ENCODE measurements around the gene PXDN.
"Not testable (repeated sequence)": the region's sequence is repeated elsewhere in the genome, so short reads cannot be mapped to it uniquely, and the experiment has no call there.

PXDN gene

DNA sequence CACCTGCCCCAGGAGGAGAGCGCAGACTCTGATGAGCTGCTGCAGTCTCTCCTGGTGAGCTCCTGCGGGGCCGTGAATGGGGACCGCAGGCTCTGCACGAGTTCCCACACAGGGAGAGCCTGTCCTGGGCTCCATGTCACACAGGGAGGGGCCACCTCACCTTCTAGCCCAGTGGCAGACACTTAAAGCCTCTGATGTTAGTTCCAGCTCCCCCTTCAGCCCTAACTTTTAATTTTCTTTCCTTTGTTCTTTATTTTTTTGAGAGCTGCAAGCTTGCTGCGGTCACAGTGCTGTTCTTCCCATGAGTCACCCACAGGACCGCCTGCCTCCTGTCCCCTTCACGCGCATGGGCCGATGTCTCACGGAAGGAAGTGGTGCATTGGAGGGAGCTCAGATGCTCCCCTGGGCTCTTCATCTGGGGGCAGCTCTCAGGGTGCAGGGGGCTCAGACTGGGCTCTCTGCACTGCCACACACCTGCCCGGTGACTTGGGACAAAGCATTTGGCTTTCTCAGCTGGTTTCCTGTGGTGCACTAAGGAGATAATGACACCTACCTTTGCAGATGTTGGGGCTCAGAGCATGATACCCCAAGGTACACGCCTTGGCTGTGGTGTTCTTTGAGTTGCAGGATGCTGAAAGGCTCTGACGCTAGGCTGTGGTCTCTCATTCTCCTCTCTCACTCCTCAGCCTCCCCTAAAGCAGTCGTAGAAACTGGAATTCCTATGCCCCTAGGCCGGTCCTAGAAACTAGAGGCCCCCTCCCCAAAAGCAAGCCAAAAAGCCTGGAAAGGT is 37.2 kb upstream of the PXDN start:
- DNase-seq (ENCODE audit: low spot score in 2 of 2), result no peak
- Mint-ChIP-seq H3K4me3 (no peak overlapping the region), H3K4me1 (no peaks in the 10 kb centered on the region), H3K27me3 (peaks cover 2% of the 10 kb centered on the region), H3K27ac (no peak overlapping the region), H3K9me3 (no peaks in the 10 kb centered on the region), H3K36me3 (no peaks in the 10 kb centered on the region)
- ATAC-seq (ENCODE audit: low read depth), result no peak

DNA sequence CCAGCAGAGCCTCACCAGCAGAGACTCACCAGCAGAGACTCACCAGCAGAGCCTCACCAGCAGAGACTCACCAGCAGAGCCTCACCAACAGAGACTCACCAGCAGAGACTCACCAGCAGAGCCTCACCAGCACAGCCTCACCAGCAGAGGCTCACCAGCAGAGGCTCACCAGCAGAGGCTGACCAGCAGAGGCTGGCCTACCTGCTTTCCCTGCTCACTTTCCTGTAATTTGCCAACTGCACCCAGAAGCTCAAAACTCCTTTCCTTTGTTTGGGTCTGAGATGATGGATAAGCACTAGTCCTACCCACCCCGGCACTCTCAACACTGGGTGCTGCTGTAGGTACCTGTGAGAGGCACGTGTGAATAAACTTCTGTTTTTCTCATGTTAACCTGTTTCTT is 36.4 kb upstream of the PXDN start:
- no peaks in the 10 kb centered on the region for H3K9me3 Mint-ChIP-seq
- ATAC-seq (ENCODE audit: low read depth), result no peak

DNA sequence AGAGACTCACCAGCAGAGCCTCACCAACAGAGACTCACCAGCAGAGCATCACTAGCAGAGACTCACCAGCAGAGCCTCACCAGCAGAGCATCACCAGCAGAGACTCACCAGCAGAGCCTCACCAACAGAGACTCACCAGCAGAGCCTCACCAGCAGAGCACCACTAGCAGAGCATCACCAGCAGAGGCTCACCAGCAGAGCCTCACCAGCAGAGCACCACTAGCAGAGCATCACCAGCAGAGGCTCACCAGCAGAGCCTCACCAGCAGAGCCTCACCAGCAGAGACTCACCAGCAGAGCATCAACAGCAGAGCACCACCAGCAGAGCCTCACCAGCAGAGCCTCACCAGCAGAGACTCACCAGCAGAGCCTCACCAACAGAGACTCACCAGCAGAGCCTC is 35.7 kb upstream of the PXDN start:
- not testable (repeated sequence) for H3K27me3 Mint-ChIP-seq; H3K4me3 Mint-ChIP-seq; H3K27ac Mint-ChIP-seq; H3K36me3 Mint-ChIP-seq; ATAC-seq (ENCODE audit: low read depth); DNase-seq (ENCODE audit: low spot score in 2 of 2); H3K4me1 Mint-ChIP-seq; H3K9me3 Mint-ChIP-seq

More for the DNA sequence above, 36.4 kb upstream of the PXDN start:
- Mint-ChIP-seq H3K27me3 (peaks cover 2% of the 10 kb centered on the region), H3K4me1 (no peaks in the 10 kb centered on the region), H3K4me3 (no peak overlapping the region), H3K27ac (no peak overlapping the region), H3K36me3 (no peaks in the 10 kb centered on the region)
- no peak for DNase-seq (ENCODE audit: low spot score in 2 of 2)

DNA sequence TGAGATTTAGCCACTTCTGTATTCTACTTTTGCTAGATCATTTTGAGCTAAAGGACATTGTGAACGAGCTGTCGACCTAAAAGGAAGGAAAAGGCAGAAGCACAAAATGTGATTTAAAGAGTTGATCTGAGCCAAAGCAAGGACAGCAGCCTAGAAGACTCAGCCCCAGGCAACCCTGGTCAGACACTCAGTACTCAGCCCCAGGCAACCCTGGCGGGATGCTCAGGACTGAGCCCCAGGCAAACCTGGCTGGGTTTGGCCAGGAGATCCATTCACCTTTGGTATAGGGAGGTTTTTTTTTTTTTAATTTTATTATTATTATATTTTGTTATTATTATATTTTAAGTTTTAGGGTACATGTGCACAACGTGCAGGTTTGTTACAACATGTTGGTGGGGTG is 34.3 kb upstream of the PXDN start:
- H3K36me3 Mint-ChIP-seq, result no peaks in the 10 kb centered on the region
- H3K27ac Mint-ChIP-seq, result no peak overlapping the region
- H3K27me3 Mint-ChIP-seq, result peaks cover 2% of the 10 kb centered on the region
- DNase-seq (ENCODE audit: low spot score in 2 of 2) (no peak), ATAC-seq (ENCODE audit: low read depth) (no peak)
- no peaks in the 10 kb centered on the region for H3K9me3 Mint-ChIP-seq
- no peaks in the 10 kb centered on the region for H3K4me1 Mint-ChIP-seq
- no peak overlapping the region for H3K4me3 Mint-ChIP-seq

DNA sequence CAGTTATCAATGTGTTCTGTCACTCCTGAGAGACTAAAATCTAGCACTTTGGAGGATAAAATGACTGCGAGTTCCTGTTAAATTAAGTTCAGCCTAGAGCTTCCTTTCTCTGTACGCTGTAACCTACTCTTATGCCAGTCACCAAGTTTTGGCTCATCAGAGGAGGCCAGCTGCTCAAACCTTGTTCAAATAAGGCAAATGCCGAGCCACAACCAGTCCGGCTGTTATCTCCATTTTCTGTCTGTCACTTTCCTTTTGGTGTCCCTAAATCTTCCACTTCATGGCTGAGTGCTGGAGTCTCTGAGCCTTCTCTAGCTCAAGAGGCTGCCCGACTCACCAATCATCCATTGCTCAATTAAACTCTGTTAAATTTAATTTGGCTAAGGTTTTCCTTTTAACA is 33.5 kb upstream of the PXDN start:
- Mint-ChIP-seq H3K4me1 (no peaks in the 10 kb centered on the region), H3K4me3 (no peak overlapping the region), H3K27me3 (peaks cover 2% of the 10 kb centered on the region), H3K9me3 (no peaks in the 10 kb centered on the region), H3K27ac (no peak overlapping the region), H3K36me3 (no peaks in the 10 kb centered on the region)
- ATAC-seq (ENCODE audit: low read depth) (no peak), DNase-seq (ENCODE audit: low spot score in 2 of 2) (no peak)

DNA sequence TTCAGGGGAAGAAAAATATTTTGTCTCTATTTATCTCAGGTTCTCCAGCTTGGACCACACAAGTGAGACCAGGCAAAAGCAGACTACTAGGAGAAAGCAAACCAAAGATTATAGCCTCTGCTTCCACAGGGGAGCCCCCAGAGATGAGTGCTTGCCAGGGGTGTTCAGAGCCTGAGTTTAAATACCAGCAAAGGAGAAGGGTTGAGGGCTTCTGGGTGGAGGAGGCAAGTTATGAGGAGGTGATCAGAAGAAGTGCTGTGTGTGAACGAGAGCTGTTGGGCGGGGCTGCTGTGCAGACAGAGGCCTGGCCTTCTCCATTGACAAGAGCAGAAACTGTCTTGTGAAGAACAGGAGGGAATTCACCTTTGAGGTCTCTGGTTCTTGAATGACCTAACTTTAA is 32.8 kb upstream of the PXDN start:
- ATAC-seq (ENCODE audit: low read depth) (no peak), DNase-seq (ENCODE audit: low spot score in 2 of 2) (no peak)
- H3K27me3 Mint-ChIP-seq, result peaks cover 2% of the 10 kb centered on the region
- H3K36me3 Mint-ChIP-seq, result no peaks in the 10 kb centered on the region
- H3K9me3 Mint-ChIP-seq, result no peaks in the 10 kb centered on the region
- no peaks in the 10 kb centered on the region for H3K4me1 Mint-ChIP-seq
- no peak overlapping the region for H3K4me3 Mint-ChIP-seq
- no peak overlapping the region for H3K27ac Mint-ChIP-seq

DNA sequence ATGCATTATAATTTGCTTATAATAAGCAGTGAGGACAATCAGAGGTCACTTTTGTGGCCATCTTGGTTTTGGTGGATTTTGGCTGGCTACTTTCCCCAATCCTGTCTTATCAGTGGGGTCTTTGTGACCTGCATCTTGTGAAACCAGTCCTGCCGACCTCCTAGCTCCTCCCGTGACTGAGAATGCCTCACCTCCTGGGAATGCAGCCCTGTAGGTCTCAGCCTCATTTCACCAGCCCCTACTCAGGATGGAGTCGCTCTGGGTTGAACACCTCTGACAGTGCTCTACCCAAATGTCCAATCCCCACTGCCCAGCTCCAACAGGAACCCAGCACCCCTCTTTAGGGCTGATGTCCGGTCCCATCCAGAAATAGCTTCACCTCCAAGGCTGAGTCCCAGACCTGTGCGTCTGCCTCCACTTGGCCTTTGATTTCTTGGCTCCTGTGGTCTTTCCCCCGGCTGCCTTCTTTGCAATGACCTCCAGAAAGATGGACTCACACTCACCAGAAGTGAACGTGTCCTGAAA is 31.3 kb upstream of the PXDN start:
- Mint-ChIP-seq H3K4me3 (no peak overlapping the region), H3K36me3 (no peaks in the 10 kb centered on the region), H3K27me3 (no peaks in the 10 kb centered on the region), H3K9me3 (no peaks in the 10 kb centered on the region), H3K4me1 (no peaks in the 10 kb centered on the region), H3K27ac (no peak overlapping the region)
- DNase-seq (ENCODE audit: low spot score in 2 of 2) (no peak), ATAC-seq (ENCODE audit: low read depth) (no peak)

DNA sequence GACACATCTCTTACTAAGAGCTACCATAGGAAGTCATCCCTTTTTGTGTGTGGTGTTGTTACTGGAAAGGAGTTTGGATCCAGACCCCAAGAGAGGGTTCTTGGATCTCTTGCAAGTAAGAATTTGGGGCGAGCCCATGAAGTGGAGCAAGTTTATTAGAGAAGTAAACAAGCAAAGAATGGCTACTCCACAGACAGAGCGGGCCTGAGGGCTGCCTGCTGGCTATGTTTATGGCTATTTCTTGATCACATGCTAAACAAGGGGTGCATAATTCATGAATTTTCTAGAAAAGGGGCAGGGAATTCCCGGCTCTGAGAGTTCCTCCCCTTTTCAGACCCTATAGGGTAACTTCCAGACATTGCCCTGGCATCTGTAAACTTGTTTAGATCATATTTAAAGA is 30.6 kb upstream of the PXDN start:
- Mint-ChIP-seq H3K4me1 (no peaks in the 10 kb centered on the region), H3K4me3 (no peak overlapping the region), H3K9me3 (no peaks in the 10 kb centered on the region), H3K27me3 (no peaks in the 10 kb centered on the region), H3K27ac (no peak overlapping the region), H3K36me3 (no peaks in the 10 kb centered on the region)
- ATAC-seq (ENCODE audit: low read depth) (no peak), DNase-seq (ENCODE audit: low spot score in 2 of 2) (no peak)

DNA sequence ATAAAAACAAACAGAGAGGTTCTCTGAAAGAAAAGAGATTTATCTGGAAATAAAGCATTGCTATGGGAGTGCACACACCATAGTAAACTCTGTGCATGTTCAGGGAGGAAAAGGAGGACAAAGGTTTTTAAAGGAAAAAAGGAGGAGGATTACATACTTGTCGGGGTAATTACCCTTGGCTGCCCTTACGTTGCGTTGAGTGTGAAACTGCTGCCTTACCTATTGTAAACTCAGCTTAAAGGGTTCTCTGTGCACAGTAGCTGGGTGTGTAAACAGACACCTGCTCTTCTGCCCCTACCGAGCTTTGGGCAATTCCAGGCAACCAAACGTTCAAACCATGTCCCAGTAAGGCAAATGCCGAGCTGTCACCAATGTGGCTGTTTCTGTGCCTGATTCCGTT is 29.6 kb upstream of the PXDN start:
- no peak overlapping the region for H3K27ac Mint-ChIP-seq
- no peaks in the 10 kb centered on the region for H3K27me3 Mint-ChIP-seq
- no peaks in the 10 kb centered on the region for H3K4me1 Mint-ChIP-seq
- ATAC-seq (ENCODE audit: low read depth), result no peak
- DNase-seq (ENCODE audit: low spot score in 2 of 2), result no peak
- H3K36me3 Mint-ChIP-seq, result no peaks in the 10 kb centered on the region
- H3K4me3 Mint-ChIP-seq, result no peak overlapping the region
- H3K9me3 Mint-ChIP-seq, result no peaks in the 10 kb centered on the region

DNA sequence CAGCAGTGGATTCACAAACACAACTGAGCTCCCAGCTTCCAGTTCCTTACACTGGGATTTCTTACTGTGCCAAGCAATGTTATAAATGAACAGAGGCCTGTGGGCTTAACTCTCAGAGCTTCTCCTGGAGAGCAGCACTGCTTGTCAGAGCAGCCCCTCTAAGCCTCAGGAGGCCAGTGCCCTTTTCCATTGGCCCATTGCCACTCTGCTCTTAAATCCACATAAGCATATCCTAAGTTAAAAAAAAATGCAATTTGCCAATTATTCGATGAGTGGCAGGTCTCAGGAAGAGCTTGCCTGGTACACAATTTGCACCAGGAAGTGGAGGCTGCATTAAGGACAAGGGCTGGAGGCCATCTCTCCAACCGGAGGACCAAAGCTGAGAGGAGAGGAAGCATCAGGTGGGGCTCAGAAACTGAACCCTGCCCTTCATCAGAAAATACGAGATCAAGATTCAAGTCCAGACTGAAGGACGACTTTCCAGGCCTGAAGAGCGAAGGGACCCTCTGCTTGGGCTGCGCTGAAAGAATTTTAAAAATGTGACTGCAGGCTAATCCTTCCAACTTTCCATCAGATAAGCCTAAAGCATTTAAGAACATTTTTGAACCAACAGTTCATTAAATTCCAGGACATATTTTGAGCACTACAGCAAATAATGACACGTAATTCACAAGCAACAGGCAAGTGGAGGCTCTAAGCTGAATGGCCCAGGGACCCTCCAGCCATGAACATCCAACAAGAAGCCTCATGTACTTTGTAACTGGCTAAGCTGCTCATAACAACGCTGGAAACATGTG is 28.4 kb upstream of the PXDN start:
- ATAC-seq (ENCODE audit: low read depth) (no peak), DNase-seq (ENCODE audit: low spot score in 2 of 2) (no peak)
- Mint-ChIP-seq H3K27ac (no peak overlapping the region), H3K4me1 (no peaks in the 10 kb centered on the region), H3K4me3 (no peak overlapping the region), H3K27me3 (peaks cover under 1% of the 10 kb centered on the region), H3K9me3 (no peaks in the 10 kb centered on the region), H3K36me3 (no peaks in the 10 kb centered on the region)

DNA sequence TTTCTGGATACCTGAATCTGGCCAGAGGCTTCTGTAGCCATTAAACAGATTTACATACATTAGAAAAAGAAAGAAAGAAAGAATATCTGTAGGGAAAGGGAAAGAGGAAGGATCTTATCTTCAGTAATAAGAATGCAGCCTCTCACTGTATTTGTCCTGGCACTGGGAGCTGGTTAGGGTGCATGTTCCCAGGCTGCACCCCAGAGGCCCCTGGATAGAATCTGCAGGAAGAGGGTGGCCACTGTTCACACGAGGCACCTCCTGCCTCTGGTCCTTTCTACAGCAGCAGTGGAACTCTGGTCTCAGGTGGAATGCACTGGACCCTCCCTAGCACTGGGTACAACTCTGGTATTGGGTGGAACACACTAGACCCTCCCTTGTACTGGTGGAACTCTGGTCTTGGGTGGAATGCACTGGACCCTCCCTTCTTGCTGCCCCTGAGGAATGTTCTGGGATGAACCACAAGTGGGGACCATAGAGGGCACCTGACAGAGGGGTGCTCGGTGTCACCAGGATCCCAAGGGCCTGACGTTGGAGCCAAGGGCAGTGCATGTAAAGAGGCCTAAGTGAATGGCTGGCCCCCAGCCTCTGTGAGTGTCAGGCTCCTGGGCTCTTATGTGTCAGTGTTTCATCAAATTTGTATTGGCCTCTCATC is 27.4 kb upstream of the PXDN start:
- Mint-ChIP-seq H3K4me3 (no peak overlapping the region), H3K9me3 (no peaks in the 10 kb centered on the region), H3K27ac (no peak overlapping the region), H3K4me1 (no peaks in the 10 kb centered on the region), H3K27me3 (peaks cover 2% of the 10 kb centered on the region), H3K36me3 (no peaks in the 10 kb centered on the region)
- DNase-seq (ENCODE audit: low spot score in 2 of 2) (no peak), ATAC-seq (ENCODE audit: low read depth) (no peak)

DNA sequence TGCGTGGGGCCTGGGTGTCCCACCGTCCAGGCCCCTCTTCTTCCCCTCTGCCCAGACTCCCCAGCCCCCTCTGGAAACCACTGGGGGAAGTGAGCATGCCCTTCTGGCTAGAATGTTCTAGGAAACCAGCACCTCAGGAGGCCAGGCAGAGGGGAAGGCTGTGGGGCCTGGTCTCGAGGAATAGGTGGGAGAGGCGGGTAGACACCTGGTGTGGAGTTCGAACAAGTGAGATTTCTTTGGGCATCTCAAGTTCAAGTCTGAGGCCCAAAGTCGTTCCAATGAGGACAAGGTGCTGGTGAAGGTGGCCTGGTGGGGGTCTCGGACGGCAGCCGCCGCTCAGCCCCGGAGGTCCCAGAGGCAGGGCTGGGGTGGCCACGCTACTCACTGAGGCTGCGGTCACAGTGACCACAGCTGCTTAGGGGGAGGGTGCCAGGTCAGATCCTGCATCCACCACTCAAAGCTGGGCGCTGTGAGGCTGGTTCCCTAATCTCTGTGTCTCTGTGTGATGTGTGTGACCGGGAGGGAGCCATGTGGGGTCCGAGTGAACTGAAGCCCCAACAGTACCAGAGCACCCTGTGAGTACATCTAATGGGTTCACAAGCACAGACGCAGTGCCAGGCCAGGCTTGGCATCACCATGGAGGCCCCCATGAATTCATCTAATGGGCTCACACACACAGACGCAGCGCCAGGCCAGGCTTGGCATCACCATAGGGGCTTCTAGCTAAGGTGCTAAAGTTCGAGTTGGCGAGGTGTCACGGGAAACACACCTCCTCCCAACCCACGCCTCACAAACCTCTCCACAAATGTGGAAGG is 26.5 kb upstream of the PXDN start:
- DNase-seq (ENCODE audit: low spot score in 2 of 2) (no peak), ATAC-seq (ENCODE audit: low read depth) (no peak)
- H3K4me1 Mint-ChIP-seq, result no peaks in the 10 kb centered on the region

DNA sequence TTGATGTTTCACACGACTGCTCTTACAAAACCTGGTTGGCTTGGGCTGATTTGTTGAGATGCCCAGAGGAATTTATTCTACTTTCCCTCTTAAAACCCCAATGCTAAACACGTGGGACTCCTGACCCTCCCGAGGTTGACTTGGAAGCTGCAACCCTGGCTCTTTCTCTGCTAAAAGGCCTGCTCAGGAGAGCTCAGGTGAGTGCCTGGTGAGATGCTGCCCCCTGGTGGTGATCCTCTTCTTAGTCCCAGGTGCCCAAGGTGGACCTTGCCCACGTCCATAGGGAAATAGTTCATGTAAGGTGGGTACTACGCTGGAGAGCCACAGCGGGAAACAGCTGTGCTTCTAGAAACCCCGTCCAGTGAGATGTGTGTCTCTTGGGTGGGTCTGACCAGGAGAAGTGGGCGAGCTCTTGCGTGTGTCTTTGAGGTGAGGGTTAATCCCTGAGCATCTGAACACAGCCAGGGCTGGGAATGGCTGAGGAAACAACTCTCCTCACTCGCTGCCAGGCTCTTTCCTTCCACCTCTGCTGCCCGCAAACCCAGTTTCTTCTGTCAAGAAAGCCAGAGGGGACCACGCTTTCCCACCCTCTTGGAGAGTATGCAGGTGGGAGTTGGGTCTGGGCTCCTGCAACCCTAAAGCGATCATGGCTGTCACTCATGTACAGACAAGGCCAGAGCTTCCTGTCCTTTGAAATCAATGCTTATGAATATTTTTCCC is 25.5 kb upstream of the PXDN start:
- Mint-ChIP-seq H3K4me1 (no peaks in the 10 kb centered on the region), H3K4me3 (no peak overlapping the region), H3K36me3 (no peaks in the 10 kb centered on the region), H3K27ac (no peak overlapping the region), H3K9me3 (peaks cover 1% of the 10 kb centered on the region), H3K27me3 (peaks cover 2% of the 10 kb centered on the region)
- ATAC-seq (ENCODE audit: low read depth) (no peak), DNase-seq (ENCODE audit: low spot score in 2 of 2) (peak; percentile 14 to 23)

More for the DNA sequence above, 26.5 kb upstream of the PXDN start:
- Mint-ChIP-seq H3K36me3 (no peaks in the 10 kb centered on the region), H3K27ac (no peak overlapping the region), H3K9me3 (no peaks in the 10 kb centered on the region), H3K27me3 (peaks cover 2% of the 10 kb centered on the region), H3K4me3 (no peak overlapping the region)
